OCI-LY7 (cell line): ENCODE results near the gene RBM33.
"Not testable (repeated sequence)": the region's sequence is repeated elsewhere in the genome, so short reads cannot be mapped to it uniquely, and the experiment has no call there.

Experiments used
- CTCF ChIP-seq: fragments of 200-600 bp; sonication (generic); conservative IDR thresholded peaks from 2 replicates; pipeline ENCODE4 v1.5.1; 2014; ENCODE audit warnings: mild to moderate bottlenecking, antibody characterized with exemption, low read length, moderate library complexity, mixed read lengths
- EZH2phosphoT487 ChIP-seq: fragments of 200-600 bp; sonication (generic); IDR thresholded peaks from 2 replicates; pipeline ENCODE4 v1.6.1; 2018; ENCODE audit warnings: low read depth, borderline replicate concordance, mild to moderate bottlenecking, mixed run types, antibody characterized with exemption, low read length, moderate library complexity, mixed read lengths

GRCh38 chr7:155615085-155615484 lies 29.4 kb upstream of the RBM33 start:
- not testable (repeated sequence) for TF ChIP-seq CTCF, EZH2phosphoT487
